IMR-90 (cell line): ENCODE data around the gene GABRP. TPM values are rescaled to one million over a fixed set of nuclear protein-coding genes. Genes with fewer than 3 reads are reported as not detected.

Source experiments
- ATAC-seq: fragments of 200-7000 bp; cut with Tn5 transposase; 2 replicates; pipeline ENCODE4 v1.9.1; 2020; ENCODE audit warnings: low read depth, mild to moderate bottlenecking, moderate library complexity
- BruUV-seq: library from RNA; stranded (reverse); fragments of 400-500 nt; replicated peaks from 2 replicates; lab custom pipeline; 2021; lab: Mats Ljungman, UMichigan
- CTCF ChIA-PET: fragments of 300-600 bp; formaldehyde crosslinking; extraction: SDS; loops from one replicate; lab custom pipeline; 2021; ENCODE audit warnings: antibody characterized with exemption; lab: Yijun Ruan, JAX
- POLR2A ChIA-PET: fragments of 300-600 bp; sonication (Branson Sonifier 250); formaldehyde crosslinking; loops from one replicate; lab custom pipeline; 2022; ENCODE audit warnings: antibody characterized with exemption; ENCODE audit not compliant: unreplicated experiment; lab: Charles Lee
- DNase-seq: peaks from one replicate; pipeline ENCODE4 v3.0.0; 2013
- H2AFZ ChIP-seq: replicated peaks from 2 replicates; pipeline ENCODE3; 2013; ENCODE audit warnings: low read length, mild to moderate bottlenecking; ENCODE audit not compliant: poor library complexity
- H2AK5ac ChIP-seq: 2 replicates; pipeline ENCODE4 v1.6.1; 2013; ENCODE audit warnings: low read depth, low read length, inconsistent platforms
- H2AK9ac ChIP-seq: replicated peaks from 2 replicates; pipeline ENCODE3; 2013; ENCODE audit warnings: mild to moderate bottlenecking, low read depth, low read length, moderate library complexity; ENCODE audit not compliant: poor library complexity
- H2BK120ac ChIP-seq: 2 replicates; pipeline ENCODE4 v1.6.1; 2013; ENCODE audit warnings: low read depth, low read length, inconsistent platforms
- H2BK15ac ChIP-seq: 3 replicates; pipeline ENCODE4 v1.6.1; 2013; ENCODE audit warnings: low read depth, low read length, inconsistent platforms
- H2BK20ac ChIP-seq: 2 replicates; pipeline ENCODE4 v1.6.1; 2013; ENCODE audit warnings: low read depth, mild to moderate bottlenecking, inconsistent platforms, low read length, moderate library complexity
- H2BK5ac ChIP-seq: 2 replicates; pipeline ENCODE4 v1.6.1; 2013; ENCODE audit warnings: mild to moderate bottlenecking, low read depth, low read length, inconsistent platforms; ENCODE audit not compliant: poor library complexity, severe bottlenecking
- H3K14ac ChIP-seq: replicated peaks from 2 replicates; pipeline ENCODE4 v1.6.1; 2013; ENCODE audit warnings: low read depth, low read length, inconsistent platforms
- H3K18ac ChIP-seq: 2 replicates; pipeline ENCODE4 v1.6.1; 2013; ENCODE audit warnings: low read depth, low read length, control low read depth
- H3K23ac ChIP-seq: 2 replicates; pipeline ENCODE4 v1.6.1; 2013; ENCODE audit warnings: low read depth, low read length, inconsistent platforms
- H3K27ac ChIP-seq: 2 replicates; pipeline ENCODE4 v1.5.1; 2013; ENCODE audit warnings: mild to moderate bottlenecking, control low read depth, low read length; ENCODE audit not compliant: insufficient read depth
- H3K27me3 ChIP-seq: 2 replicates; pipeline ENCODE4 v1.6.1; 2013; ENCODE audit warnings: low read length; ENCODE audit not compliant: control insufficient read depth, insufficient read depth
- H3K36me3 ChIP-seq: 2 replicates; pipeline ENCODE4 v1.6.1; 2013; ENCODE audit warnings: low read length, mixed read lengths; ENCODE audit not compliant: control insufficient read depth, insufficient read depth
- H3K4ac ChIP-seq: 2 replicates; pipeline ENCODE4 v1.6.1; 2013; ENCODE audit warnings: low read depth, low read length, inconsistent platforms
- H3K4me1 ChIP-seq: 2 replicates; pipeline ENCODE4 v1.6.1; 2013; ENCODE audit warnings: low read length, mixed read lengths; ENCODE audit not compliant: control insufficient read depth, insufficient read depth
- H3K4me2 ChIP-seq: 2 replicates; pipeline ENCODE4 v1.6.1; 2013; ENCODE audit warnings: low read depth, mild to moderate bottlenecking, control low read depth, low read length, moderate library complexity
- H3K4me3 ChIP-seq: 2 replicates; pipeline ENCODE4 v1.5.1; 2013; ENCODE audit warnings: low read depth, mild to moderate bottlenecking, control low read depth, low read length, moderate library complexity; ENCODE audit not compliant: insufficient read depth
- H3K56ac ChIP-seq: 2 replicates; pipeline ENCODE4 v1.6.1; 2013; ENCODE audit warnings: low read length, inconsistent platforms; ENCODE audit not compliant: insufficient read depth; ENCODE audit errors: extremely low read depth
- H3K79me1 ChIP-seq, 2 experiments: 2 replicates each; pipeline ENCODE4 v1.6.1; 2013; ENCODE audit warnings: low read length in 2 of 2, inconsistent platforms in 1 of 2, low read depth in 1 of 2
- H3K9ac ChIP-seq: 2 replicates; pipeline ENCODE4 v1.6.1; 2013; ENCODE audit warnings: low read depth, low read length, control low read depth
- H3K9me1 ChIP-seq: 2 replicates; pipeline ENCODE4 v1.6.1; 2013; ENCODE audit warnings: low read length, inconsistent platforms; ENCODE audit not compliant: insufficient read depth
- H3K9me3 ChIP-seq: 2 replicates; pipeline ENCODE4 v1.6.1; 2013; ENCODE audit warnings: low read length; ENCODE audit not compliant: control insufficient read depth, insufficient read depth
- H4K20me1 ChIP-seq: 2 replicates; pipeline ENCODE4 v1.6.1; 2013; ENCODE audit warnings: low read length, inconsistent platforms; ENCODE audit not compliant: insufficient read depth
- H4K5ac ChIP-seq: 2 replicates; pipeline ENCODE4 v1.6.1; 2013; ENCODE audit warnings: mild to moderate bottlenecking, low read depth, low read length, control low read depth
- H4K8ac ChIP-seq, 2 experiments: 2 replicates each; pipeline ENCODE4 v1.6.1; 2013; ENCODE audit warnings: low read depth in 2 of 2, low read length in 2 of 2, control low read depth in 1 of 2, inconsistent platforms in 1 of 2
- H4K91ac ChIP-seq: 2 replicates; pipeline ENCODE4 v1.6.1; 2013; ENCODE audit warnings: low read depth, low read length, inconsistent platforms; ENCODE audit not compliant: insufficient read depth
- FOS ChIP-seq: fragments of 150-350 bp; IDR thresholded peaks from 2 replicates; pipeline ENCODE4 v1.6.1; 2016; ENCODE audit warnings: low read depth, low read length
- MAZ ChIP-seq: IDR thresholded peaks from 2 replicates; pipeline ENCODE4 v1.6.1; 2012; ENCODE audit warnings: low read depth, mild to moderate bottlenecking, low read length, improper control_type of control experiment, moderate library complexity, borderline replicate concordance
- POLR2A ChIP-seq: IDR thresholded peaks from 2 replicates; pipeline ENCODE4 v1.6.1; 2012; ENCODE audit warnings: mild to moderate bottlenecking, low read depth, low read length
- WGBS, 2 experiments: methylation state at CpG; one replicate each; pipeline versions ENCODE4 v1.1.5 to v1.1.7; 2013; ENCODE audit warnings: missing lambda C conversion rate in 2 of 2; ENCODE audit not compliant: insufficient read length in 1 of 2; ENCODE audit errors: extremely low coverage in 2 of 2; 5-methylcytosine and 5-hydroxymethylcytosine counted together
- dilution Hi-C: fragments of 300-500 bp; cut with HindIII; formaldehyde crosslinking; loops from one replicate; pipeline ENCODE4 v1.14.3; 2018; ENCODE audit warnings: low sequenced_read_pairs; ENCODE audit not compliant: unreplicated experiment
- in situ Hi-C: fragments of 300-500 bp; cut with MboI; formaldehyde crosslinking; loops from 3 replicates; pipeline ENCODE4 v1.14.3; 2019; ENCODE audit warnings: low sequenced_read_pairs, inconsistent platforms, mixed read lengths
- intact Hi-C: fragments of 100-400 bp; cut with micrococcal nuclease; formaldehyde crosslinking; loops from 2 replicates; pipeline ENCODE4 v1.10.0; 2022
- polyA plus RNA-seq, 3 experiments: library from polyadenylated mRNA; depleted of rRNA; stranded (reverse); fragments of >200 nt; gene quantifications; 2 replicates each; pipeline ENCODE4 v1.2.3, GENCODE V29; 2012; ENCODE audit warnings: low replicate concordance in 1 of 3
- total RNA-seq: library from RNA; depleted of rRNA; stranded (reverse); fragments of >200 nt; gene quantifications from 2 replicates; pipeline ENCODE4 v1.2.3, GENCODE V29; 2012

The GABRP gene
- total and polyA plus RNA-seq, 2 of the 4 experiments (the other 2 are of a cell fraction): not detected

GRCh38 chr5:170773024-170773985 is 10.2 kb upstream of the GABRP start:
- Histone ChIP-seq H2AFZ (no peak overlapping the region), H2AK9ac (no peak overlapping the region), H3K23ac (no peak overlapping the region), H3K4me1 (no peaks in the 10 kb centered on the region), H2BK5ac (no peak overlapping the region), H4K8ac (no peak overlapping the region), H3K9me1 (no peaks in the 10 kb centered on the region), H2BK20ac (no peak overlapping the region), H3K27me3 (peaks cover 11% of the 10 kb centered on the region), H3K56ac (no peak overlapping the region), H4K5ac (no peak overlapping the region), H2BK120ac (no peak overlapping the region), H2AK5ac (no peak overlapping the region), H4K20me1 (no peaks in the 10 kb centered on the region), H3K9me3 (no peaks in the 10 kb centered on the region), H3K79me1 (no peaks in the 10 kb centered on the region), H3K4ac (no peak overlapping the region), H3K4me2 (no peak overlapping the region), H3K18ac (no peak overlapping the region), H3K14ac (no peak overlapping the region), H2BK15ac (no peak overlapping the region), H3K4me3 (no peak overlapping the region), H4K91ac (no peak overlapping the region), H3K36me3 (no peaks in the 10 kb centered on the region), H3K27ac (no peak overlapping the region), H3K9ac (no peak overlapping the region)
- intact Hi-C loops: no loop called here
- in situ Hi-C loops: no loop called here
- ATAC-seq: no peak
- no TSS peak for BruUV-seq
- WGBS, 2 experiments: 60% methylated on average over 1 of the region's 12 CpGs; no CpG with 5 or more reads in 1 of the 2 experiments
- POLR2A ChIA-PET: no interaction called here
- CTCF ChIA-PET: no interaction called here
- no peak for DNase-seq
- dilution Hi-C loops: no loop called here
- no peak for TF ChIP-seq FOS
- TF ChIP-seq POLR2A: no peak
- TF ChIP-seq MAZ: no peak
